WTC11 (cell line): ENCODE measurements around the gene GALR3. TPM values are rescaled to one million over a fixed set of nuclear protein-coding genes. Genes with fewer than 3 reads are reported as not detected.
"Not testable (repeated sequence)": the region's sequence is repeated elsewhere in the genome, so short reads cannot be mapped to it uniquely, and the experiment has no call there.

Experiments
- ATAC-seq: fragments of 200-7000 bp; cut with Tn5 transposase; 2 replicates; pipeline ENCODE4 v1.10.0; 2021; ENCODE audit warnings: mild to moderate bottlenecking, moderate library complexity
- CTCF ChIA-PET: fragments of 300-600 bp; sonication (Branson Sonifier 250); formaldehyde crosslinking; loops from one replicate; lab custom pipeline; 2021; ENCODE audit warnings: antibody characterized with exemption; lab: Charles Lee
- POLR2A ChIA-PET: fragments of 350-600 bp; sonication (Branson Sonifier 250); formaldehyde crosslinking; loops from one replicate; lab custom pipeline; 2021; ENCODE audit warnings: antibody characterized with exemption; lab: Charles Lee
- DNase-seq: peaks from one replicate; pipeline ENCODE4 v3.0.0; 2021; ENCODE audit warnings: low spot score
- H3K27ac Mint-ChIP-seq: 2 replicates; pipeline ENCODE4 v1.8.0; 2021; ENCODE audit warnings: mixed read lengths
- H3K27me3 Mint-ChIP-seq: 2 replicates; pipeline ENCODE4 v1.8.0; 2021; ENCODE audit warnings: low read depth, mild to moderate bottlenecking, moderate library complexity, mixed read lengths
- H3K36me3 Mint-ChIP-seq: 2 replicates; pipeline ENCODE4 v1.8.0; 2021; ENCODE audit warnings: mixed read lengths
- H3K4me1 Mint-ChIP-seq: 2 replicates; pipeline ENCODE4 v1.8.0; 2022; ENCODE audit warnings: mixed read lengths
- H3K4me3 Mint-ChIP-seq: 2 replicates; pipeline ENCODE4 v1.8.0; 2021; ENCODE audit warnings: mild to moderate bottlenecking, moderate library complexity, mixed read lengths
- H3K9me3 Mint-ChIP-seq: 2 replicates; pipeline ENCODE4 v1.8.0; 2021; ENCODE audit warnings: mixed read lengths
- CDX4 ChIP-seq: fragments of 250-450 bp; sonication (Bioruptor Pico); IDR thresholded peaks from 2 replicates; pipeline ENCODE4 v1.9.0; 2021; ENCODE audit warnings: moderate library complexity, mild to moderate bottlenecking, inconsistent platforms, borderline replicate concordance
- E2F4 ChIP-seq: sonication (generic); formaldehyde crosslinking; IDR thresholded peaks from 2 replicates; pipeline ENCODE4 v1.8.1; 2022; ENCODE audit warnings: low read depth, mild to moderate bottlenecking, moderate library complexity, missing genetic modification reagents, borderline replicate concordance
- EMX1 ChIP-seq: fragments of 250-450 bp; sonication (Bioruptor Pico); IDR thresholded peaks from 2 replicates; pipeline ENCODE4 v1.8.0; 2021; ENCODE audit warnings: mild to moderate bottlenecking
- ESRRA ChIP-seq: sonication (generic); formaldehyde crosslinking; IDR thresholded peaks from 2 replicates; pipeline ENCODE4 v1.8.1; 2022; ENCODE audit warnings: mild to moderate bottlenecking, missing genetic modification reagents, borderline replicate concordance
- FOXK1 ChIP-seq: sonication (generic); formaldehyde crosslinking; IDR thresholded peaks from 2 replicates; pipeline ENCODE4 v1.8.0; 2022; ENCODE audit warnings: mild to moderate bottlenecking, moderate library complexity, missing genetic modification reagents
- JAZF1 ChIP-seq: fragments of 250-450 bp; sonication (Bioruptor Pico); IDR thresholded peaks from 2 replicates; pipeline ENCODE4 v1.9.0; 2021; ENCODE audit warnings: moderate library complexity, mild to moderate bottlenecking, inconsistent platforms
- JUN ChIP-seq: sonication (generic); formaldehyde crosslinking; IDR thresholded peaks from 2 replicates; pipeline ENCODE4 v1.8.0; 2023; ENCODE audit warnings: mild to moderate bottlenecking, missing genetic modification reagents
- MXD4 ChIP-seq: fragments of 250-450 bp; sonication (Bioruptor Pico); IDR thresholded peaks from 2 replicates; pipeline ENCODE4 v1.8.0; 2021; ENCODE audit warnings: mild to moderate bottlenecking, moderate library complexity, borderline replicate concordance
- PRRX2 ChIP-seq: fragments of 250-450 bp; sonication (Bioruptor Pico); IDR thresholded peaks from 2 replicates; pipeline ENCODE4 v1.8.0; 2021; ENCODE audit warnings: mild to moderate bottlenecking
- TP53 ChIP-seq: sonication (generic); formaldehyde crosslinking; IDR thresholded peaks from 2 replicates; pipeline ENCODE4 v1.8.1; 2023; ENCODE audit warnings: mild to moderate bottlenecking, missing genetic modification reagents
- ZNF532 ChIP-seq: fragments of 250-450 bp; sonication (Bioruptor Pico); IDR thresholded peaks from 2 replicates; pipeline ENCODE4 v1.9.0; 2021; ENCODE audit warnings: mild to moderate bottlenecking, borderline replicate concordance
- total RNA-seq: library from RNA; stranded (reverse); gene quantifications from 3 replicates; pipeline ENCODE4 v1.2.3, GENCODE V29; 2021
- TF ChIP-seq, protein P1 (sequence below): sonication (generic); formaldehyde crosslinking; conservative IDR thresholded peaks from 2 replicates; pipeline ENCODE4 v1.8.1; 2023; ENCODE audit warnings: mild to moderate bottlenecking, low read depth, missing genetic modification reagents, moderate library complexity
- TF ChIP-seq, protein P2 (sequence below): sonication (generic); formaldehyde crosslinking; IDR thresholded peaks from 2 replicates; pipeline ENCODE4 v1.8.1; 2023; ENCODE audit warnings: mild to moderate bottlenecking, missing genetic modification reagents, borderline replicate concordance
- TF ChIP-seq, protein P3 (sequence below): sonication (generic); formaldehyde crosslinking; IDR thresholded peaks from 2 replicates; pipeline ENCODE4 v1.8.0; 2022; ENCODE audit warnings: mild to moderate bottlenecking, missing genetic modification reagents
- TF ChIP-seq, protein P4 (sequence below): sonication (generic); formaldehyde crosslinking; IDR thresholded peaks from 2 replicates; pipeline ENCODE4 v1.8.0; 2023; ENCODE audit warnings: missing genetic modification reagents

Gene GALR3
- total RNA-seq, 1 experiment from 2014 or later, result 0.79 TPM

- H3K4me1 Mint-ChIP-seq, result no peaks in the 10 kb centered on the region
- DNase-seq, result no peak
- H3K27me3 Mint-ChIP-seq, result peaks cover 76% of the 10 kb centered on the region
- H3K27ac Mint-ChIP-seq, result no peak overlapping the region
- no peaks in the 10 kb centered on the region for H3K9me3 Mint-ChIP-seq
- ChIA-PET POLR2A (no interaction called here), CTCF (interaction anchor here (0.7 to 2.0 kb wide), 2 partner anchors 21 to 120 kb away, joined by 3 to 5 read pairs; no protein-coding TSS in a partner anchor)
- ATAC-seq, result no peak
- TF ChIP-seq E2F4 (CRISPR knock-in tag), result no peak
- no peak for TF ChIP-seq JAZF1 (CRISPR knock-in tag)
- TF ChIP-seq MXD4 (CRISPR knock-in tag), result no peak
- no peak for TF ChIP-seq PRRX2 (CRISPR knock-in tag)
- TF ChIP-seq JUN (CRISPR knock-in tag), result no peak
- TF ChIP-seq, protein P1, sequence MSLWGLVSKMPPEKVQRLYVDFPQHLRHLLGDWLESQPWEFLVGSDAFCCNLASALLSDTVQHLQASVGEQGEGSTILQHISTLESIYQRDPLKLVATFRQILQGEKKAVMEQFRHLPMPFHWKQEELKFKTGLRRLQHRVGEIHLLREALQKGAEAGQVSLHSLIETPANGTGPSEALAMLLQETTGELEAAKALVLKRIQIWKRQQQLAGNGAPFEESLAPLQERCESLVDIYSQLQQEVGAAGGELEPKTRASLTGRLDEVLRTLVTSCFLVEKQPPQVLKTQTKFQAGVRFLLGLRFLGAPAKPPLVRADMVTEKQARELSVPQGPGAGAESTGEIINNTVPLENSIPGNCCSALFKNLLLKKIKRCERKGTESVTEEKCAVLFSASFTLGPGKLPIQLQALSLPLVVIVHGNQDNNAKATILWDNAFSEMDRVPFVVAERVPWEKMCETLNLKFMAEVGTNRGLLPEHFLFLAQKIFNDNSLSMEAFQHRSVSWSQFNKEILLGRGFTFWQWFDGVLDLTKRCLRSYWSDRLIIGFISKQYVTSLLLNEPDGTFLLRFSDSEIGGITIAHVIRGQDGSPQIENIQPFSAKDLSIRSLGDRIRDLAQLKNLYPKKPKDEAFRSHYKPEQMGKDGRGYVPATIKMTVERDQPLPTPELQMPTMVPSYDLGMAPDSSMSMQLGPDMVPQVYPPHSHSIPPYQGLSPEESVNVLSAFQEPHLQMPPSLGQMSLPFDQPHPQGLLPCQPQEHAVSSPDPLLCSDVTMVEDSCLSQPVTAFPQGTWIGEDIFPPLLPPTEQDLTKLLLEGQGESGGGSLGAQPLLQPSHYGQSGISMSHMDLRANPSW (CRISPR knock-in tag), result no peak
- no peak overlapping the region for H3K4me3 Mint-ChIP-seq
- H3K36me3 Mint-ChIP-seq, result no peaks in the 10 kb centered on the region
Observed at GRCh38 chr22:37796079-37796478, 27.1 kb upstream of the GALR3 start.

DNA sequence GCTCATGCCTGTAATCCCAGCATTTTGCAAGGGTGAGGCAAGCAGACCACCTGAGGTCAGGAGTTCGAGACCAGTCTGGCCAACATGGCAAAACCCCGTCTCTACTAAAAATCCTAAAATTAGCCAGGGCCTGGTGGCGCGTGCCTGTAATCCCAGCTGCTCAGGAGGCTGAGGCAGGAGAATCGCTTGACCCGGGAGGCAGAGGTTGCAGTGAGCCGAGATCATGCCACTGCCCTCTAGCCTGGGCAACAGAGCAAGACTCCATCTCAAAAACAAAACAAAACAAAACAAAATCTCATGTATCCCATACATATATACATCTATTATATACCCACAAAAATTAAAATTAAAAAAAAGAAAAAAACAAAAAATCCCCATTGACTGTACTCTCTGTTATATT, 25.9 kb upstream of the GALR3 start:
- CTCF ChIA-PET, H3K4me3 Mint-ChIP-seq, DNase-seq, H3K9me3 Mint-ChIP-seq, POLR2A ChIA-PET, H3K27ac Mint-ChIP-seq, H3K4me1 Mint-ChIP-seq, H3K36me3 Mint-ChIP-seq, ATAC-seq: not testable (repeated sequence)
- peaks cover 83% of the 10 kb centered on the region for H3K27me3 Mint-ChIP-seq

DNA sequence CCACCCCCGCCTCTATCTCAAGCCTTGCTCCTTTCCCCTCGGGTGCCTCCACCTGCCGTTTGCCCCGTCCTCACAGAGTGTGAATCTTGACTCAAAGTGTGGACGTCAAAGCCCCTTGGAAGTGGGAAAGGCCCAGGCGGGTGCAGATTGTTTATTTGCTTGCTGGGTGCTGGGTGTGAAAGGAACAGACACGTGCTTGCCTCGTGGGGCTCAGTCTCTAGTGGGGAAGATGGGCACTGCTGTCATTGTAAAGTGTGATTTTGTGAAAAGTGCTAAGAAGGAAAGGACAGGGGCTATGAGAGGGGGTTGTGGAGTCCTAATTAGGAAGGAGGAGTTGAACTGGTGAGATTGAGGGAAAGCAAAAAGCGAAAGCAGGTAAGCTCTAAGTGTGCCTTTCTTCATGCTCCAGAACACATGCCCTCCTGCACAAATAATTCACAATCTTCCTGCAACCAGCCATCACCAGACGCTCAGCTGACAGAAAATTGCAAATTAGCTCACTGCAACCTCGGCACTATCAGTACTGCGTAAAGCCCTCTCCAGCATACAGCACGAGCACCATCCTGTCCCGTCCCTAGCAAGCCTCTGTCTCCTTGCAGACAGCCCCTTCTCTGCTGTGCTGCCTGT, 25.2 kb upstream of the GALR3 start:
- H3K27ac Mint-ChIP-seq, result no peak overlapping the region
- no peaks in the 10 kb centered on the region for H3K9me3 Mint-ChIP-seq
- ChIA-PET CTCF (interaction anchor here (0.9 kb wide), 1 partner anchor 19 kb away, joined by 3 read pairs; no protein-coding TSS in a partner anchor), POLR2A (no interaction called here)
- DNase-seq (no peak), ATAC-seq (no peak)
- H3K36me3 Mint-ChIP-seq, result no peaks in the 10 kb centered on the region
- H3K4me1 Mint-ChIP-seq, result peaks cover 3% of the 10 kb centered on the region; the same call in 1 of the 2 replicates
- H3K4me3 Mint-ChIP-seq, result no peak overlapping the region
- H3K27me3 Mint-ChIP-seq, result peaks cover 86% of the 10 kb centered on the region
- TF ChIP-seq CDX4 (CRISPR knock-in tag) (no peak), ZNF532 (CRISPR knock-in tag) (no peak), EMX1 (no peak), ESRRA (CRISPR knock-in tag) (no peak), TP53 (no peak), FOXK1 (no peak)
- TF ChIP-seq, protein P2, sequence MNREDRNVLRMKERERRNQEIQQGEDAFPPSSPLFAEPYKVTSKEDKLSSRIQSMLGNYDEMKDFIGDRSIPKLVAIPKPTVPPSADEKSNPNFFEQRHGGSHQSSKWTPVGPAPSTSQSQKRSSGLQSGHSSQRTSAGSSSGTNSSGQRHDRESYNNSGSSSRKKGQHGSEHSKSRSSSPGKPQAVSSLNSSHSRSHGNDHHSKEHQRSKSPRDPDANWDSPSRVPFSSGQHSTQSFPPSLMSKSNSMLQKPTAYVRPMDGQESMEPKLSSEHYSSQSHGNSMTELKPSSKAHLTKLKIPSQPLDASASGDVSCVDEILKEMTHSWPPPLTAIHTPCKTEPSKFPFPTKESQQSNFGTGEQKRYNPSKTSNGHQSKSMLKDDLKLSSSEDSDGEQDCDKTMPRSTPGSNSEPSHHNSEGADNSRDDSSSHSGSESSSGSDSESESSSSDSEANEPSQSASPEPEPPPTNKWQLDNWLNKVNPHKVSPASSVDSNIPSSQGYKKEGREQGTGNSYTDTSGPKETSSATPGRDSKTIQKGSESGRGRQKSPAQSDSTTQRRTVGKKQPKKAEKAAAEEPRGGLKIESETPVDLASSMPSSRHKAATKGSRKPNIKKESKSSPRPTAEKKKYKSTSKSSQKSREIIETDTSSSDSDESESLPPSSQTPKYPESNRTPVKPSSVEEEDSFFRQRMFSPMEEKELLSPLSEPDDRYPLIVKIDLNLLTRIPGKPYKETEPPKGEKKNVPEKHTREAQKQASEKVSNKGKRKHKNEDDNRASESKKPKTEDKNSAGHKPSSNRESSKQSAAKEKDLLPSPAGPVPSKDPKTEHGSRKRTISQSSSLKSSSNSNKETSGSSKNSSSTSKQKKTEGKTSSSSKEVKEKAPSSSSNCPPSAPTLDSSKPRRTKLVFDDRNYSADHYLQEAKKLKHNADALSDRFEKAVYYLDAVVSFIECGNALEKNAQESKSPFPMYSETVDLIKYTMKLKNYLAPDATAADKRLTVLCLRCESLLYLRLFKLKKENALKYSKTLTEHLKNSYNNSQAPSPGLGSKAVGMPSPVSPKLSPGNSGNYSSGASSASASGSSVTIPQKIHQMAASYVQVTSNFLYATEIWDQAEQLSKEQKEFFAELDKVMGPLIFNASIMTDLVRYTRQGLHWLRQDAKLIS (CRISPR knock-in tag), result no peak
- TF ChIP-seq, protein P3, sequence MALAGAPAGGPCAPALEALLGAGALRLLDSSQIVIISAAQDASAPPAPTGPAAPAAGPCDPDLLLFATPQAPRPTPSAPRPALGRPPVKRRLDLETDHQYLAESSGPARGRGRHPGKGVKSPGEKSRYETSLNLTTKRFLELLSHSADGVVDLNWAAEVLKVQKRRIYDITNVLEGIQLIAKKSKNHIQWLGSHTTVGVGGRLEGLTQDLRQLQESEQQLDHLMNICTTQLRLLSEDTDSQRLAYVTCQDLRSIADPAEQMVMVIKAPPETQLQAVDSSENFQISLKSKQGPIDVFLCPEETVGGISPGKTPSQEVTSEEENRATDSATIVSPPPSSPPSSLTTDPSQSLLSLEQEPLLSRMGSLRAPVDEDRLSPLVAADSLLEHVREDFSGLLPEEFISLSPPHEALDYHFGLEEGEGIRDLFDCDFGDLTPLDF (CRISPR knock-in tag), result no peak
- TF ChIP-seq, protein P4, sequence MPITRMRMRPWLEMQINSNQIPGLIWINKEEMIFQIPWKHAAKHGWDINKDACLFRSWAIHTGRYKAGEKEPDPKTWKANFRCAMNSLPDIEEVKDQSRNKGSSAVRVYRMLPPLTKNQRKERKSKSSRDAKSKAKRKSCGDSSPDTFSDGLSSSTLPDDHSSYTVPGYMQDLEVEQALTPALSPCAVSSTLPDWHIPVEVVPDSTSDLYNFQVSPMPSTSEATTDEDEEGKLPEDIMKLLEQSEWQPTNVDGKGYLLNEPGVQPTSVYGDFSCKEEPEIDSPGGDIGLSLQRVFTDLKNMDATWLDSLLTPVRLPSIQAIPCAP, result no peak
